Retinal pigment epithelial cell (primary cell): ENCODE data around the gene RPA1.
"Not testable (repeated sequence)": the region's sequence is repeated elsewhere in the genome, so short reads cannot be mapped to it uniquely, and the experiment has no call there.

Experiments used
- DNase-seq: peaks from one replicate; pipeline ENCODE4 v3.0.0-alpha.2; 2010; ENCODE audit warnings: low read depth
- H3K4me3 ChIP-seq: 2 replicates; pipeline ENCODE4 v1.5.1; 2011; ENCODE audit warnings: mild to moderate bottlenecking, low read length, control low read depth, moderate library complexity
- CTCF ChIP-seq: conservative IDR thresholded peaks from 2 replicates; pipeline ENCODE4 v1.5.1; 2011; ENCODE audit warnings: low read depth, low read length, control low read depth, inconsistent platforms

RPA1 gene

GRCh38 chr17:1890758-1891450, 61.1 kb downstream of the RPA1 start:
- no peak overlapping the region for H3K4me3 ChIP-seq
- DNase-seq, result no peak
- no peak for TF ChIP-seq CTCF

GRCh38 chr17:1894753-1895339, 65.0 kb downstream of the RPA1 start:
- no peak for TF ChIP-seq CTCF
- DNase-seq, result no peak
- H3K4me3 ChIP-seq, result no peak overlapping the region

- DNase-seq, H3K4me3 ChIP-seq: not testable (repeated sequence)
Observed at GRCh38 chr17:1895479-1895878, 65.7 kb downstream of the RPA1 start.

- no peak for TF ChIP-seq CTCF
- DNase-seq, result no peak
- H3K4me3 ChIP-seq, result no peak overlapping the region
Observed at GRCh38 chr17:1896243-1897104, 66.7 kb downstream of the RPA1 start.

GRCh38 chr17:1897105-1897656, 67.4 kb downstream of the RPA1 start:
- H3K4me3 ChIP-seq, result no peak overlapping the region

GRCh38 chr17:1898332-1898731, 68.5 kb downstream of the RPA1 start:
- no peak for DNase-seq
- no peak overlapping the region for H3K4me3 ChIP-seq
- TF ChIP-seq CTCF, result no peak

More at GRCh38 chr17:1897105-1897656, 67.4 kb downstream of the RPA1 start:
- no peak for TF ChIP-seq CTCF
- DNase-seq, result no peak

- TF ChIP-seq CTCF, result no peak
Observed at GRCh38 chr17:1898872-1899271, 69.1 kb downstream of the RPA1 start.

More at GRCh38 chr17:1898872-1899271, 69.1 kb downstream of the RPA1 start:
- no peak for DNase-seq
- no peak overlapping the region for H3K4me3 ChIP-seq
